Esophagus squamous epithelium (tissue), 5 donors: Measurements from ENCODE around the gene CRTC3. TPM values are rescaled to one million over a fixed set of nuclear protein-coding genes. Genes with fewer than 3 reads are reported as not detected.
"Not testable (repeated sequence)": the region's sequence is repeated elsewhere in the genome, so short reads cannot be mapped to it uniquely, and the experiment has no call there.

Source experiments
- DNase-seq: peaks from one replicate; lab custom pipeline; 2025; lab: John Stamatoyannopoulos, UW
- H3K27ac ChIP-seq, 4 donors: fragments of 200-600 bp; sonication (generic); one replicate each; pipeline ENCODE4 v1.5.1; 2016 to 2019; ENCODE audit warnings: mild to moderate bottlenecking in 1 of 4
- H3K27me3 ChIP-seq, 4 donors: fragments of 200-600 bp; sonication (generic); 1 replicate in 3 of 4; 2 replicates in 1 of 4; pipeline versions ENCODE4 v1.5.1 to v1.6.0; 2017 to 2021; ENCODE audit warnings: antibody characterized with exemption in 1 of 4
- H3K36me3 ChIP-seq, 3 donors: fragments of 200-600 bp; sonication (generic); one replicate each; pipeline ENCODE4 v1.5.1; 2016 to 2019
- H3K4me1 ChIP-seq, 3 donors: fragments of 200-600 bp; sonication (generic); one replicate each; pipeline ENCODE4 v1.5.1; 2017 to 2019
- H3K4me3 ChIP-seq, 4 donors: fragments of 200-600 bp; sonication (generic); 1 replicate in 3 of 4; 2 replicates in 1 of 4; pipeline ENCODE4 v1.5.1; 2016 to 2019; ENCODE audit warnings: mild to moderate bottlenecking in 2 of 4, moderate library complexity in 1 of 4
- H3K9me3 ChIP-seq, 3 donors: fragments of 200-600 bp; sonication (generic); one replicate each; pipeline ENCODE4 v1.5.1; 2016 to 2019
- POLR2A ChIP-seq, 4 donors: fragments of 450-650 bp; IDR thresholded peaks; one replicate each; pipeline ENCODE4 v1.6.1; 2017; ENCODE audit warnings: antibody characterized with exemption in 4 of 4, mild to moderate bottlenecking in 4 of 4, moderate library complexity in 3 of 4
- WGBS, 2 donors: methylation state at CpG; one replicate each; pipeline ENCODE4 v1.1.5; 2018; 5-methylcytosine and 5-hydroxymethylcytosine counted together
- intact Hi-C: fragments of 100-400 bp; cut with DNase I; formaldehyde crosslinking; loops from one replicate; pipeline ENCODE4 v1.15.0; 2022
- total RNA-seq, 4 donors: library from RNA; depleted of rRNA; stranded (reverse); fragments of >200 nt; gene quantifications; one replicate each; pipeline ENCODE4 v1.1.0, GENCODE V29; 2016
- TF ChIP-seq, protein P1 (sequence below), 6 experiments: fragments of 450-650 bp in 4 of 6; fragments of 200-600 bp in 2 of 6; sonication (generic) in 2 of 6; IDR thresholded peaks; one replicate each; pipeline ENCODE4 v1.5.1; 2016 to 2019; ENCODE audit warnings: antibody characterized with exemption in 6 of 6, mild to moderate bottlenecking in 4 of 6, moderate library complexity in 4 of 6
- donor health status: DM: yes; HTN: yes; CAD: no.

Gene CRTC3
- total RNA-seq, 4 donors from 2014 or later, result 10.0 to 33.0 (median 13.3) TPM

DNA sequence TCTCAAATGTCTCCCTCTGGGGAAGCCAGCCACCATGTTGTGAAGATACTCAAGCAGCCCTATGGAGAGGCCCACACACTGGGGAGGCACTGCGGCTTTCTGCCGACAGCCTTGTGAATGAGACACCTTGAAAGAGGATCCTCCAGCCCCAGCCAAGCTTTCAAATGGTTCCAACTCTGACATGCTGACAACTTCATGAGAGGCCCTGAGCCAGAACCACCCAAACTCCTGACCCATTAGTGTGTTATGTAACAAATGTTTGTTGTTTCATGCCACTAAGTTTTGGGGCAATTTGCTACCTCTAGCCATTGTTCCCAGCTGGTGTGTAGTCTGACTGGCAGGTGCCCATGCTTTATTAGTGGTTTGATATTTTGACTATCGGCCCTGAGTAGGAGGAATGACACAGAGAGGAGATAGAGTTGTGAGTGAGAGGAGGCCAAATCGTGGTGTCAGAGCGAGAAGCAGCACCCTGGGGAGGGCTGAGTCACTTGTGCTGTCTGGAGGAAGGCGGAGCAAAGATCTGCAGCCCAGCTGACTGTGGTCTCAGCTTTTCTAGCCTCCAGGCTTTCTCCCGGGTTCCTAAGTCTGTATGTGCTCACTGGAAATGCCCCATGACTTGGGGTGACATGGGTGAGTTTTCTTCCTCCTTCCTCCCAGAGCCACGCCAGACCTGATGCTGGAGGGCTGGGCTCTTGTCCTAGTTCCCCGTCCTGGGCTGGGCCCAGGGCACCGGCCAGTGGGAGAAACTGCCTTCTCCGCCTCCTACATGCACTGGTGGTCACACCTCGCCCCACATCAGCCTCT lies 130.7 kb downstream of the CRTC3 start:
- H3K9me3 ChIP-seq, result no peaks in the 10 kb centered on the region
- intact Hi-C loops, result no loop called here
- no peaks in the 10 kb centered on the region for H3K36me3 ChIP-seq
- 27 to 40% methylated on average over 10 of the region's 12 CpGs for WGBS, 2 donors
- peaks cover 0 to 11% (median 0%) of the 10 kb centered on the region in 4 donors for H3K27me3 ChIP-seq
- TF ChIP-seq, protein P1, sequence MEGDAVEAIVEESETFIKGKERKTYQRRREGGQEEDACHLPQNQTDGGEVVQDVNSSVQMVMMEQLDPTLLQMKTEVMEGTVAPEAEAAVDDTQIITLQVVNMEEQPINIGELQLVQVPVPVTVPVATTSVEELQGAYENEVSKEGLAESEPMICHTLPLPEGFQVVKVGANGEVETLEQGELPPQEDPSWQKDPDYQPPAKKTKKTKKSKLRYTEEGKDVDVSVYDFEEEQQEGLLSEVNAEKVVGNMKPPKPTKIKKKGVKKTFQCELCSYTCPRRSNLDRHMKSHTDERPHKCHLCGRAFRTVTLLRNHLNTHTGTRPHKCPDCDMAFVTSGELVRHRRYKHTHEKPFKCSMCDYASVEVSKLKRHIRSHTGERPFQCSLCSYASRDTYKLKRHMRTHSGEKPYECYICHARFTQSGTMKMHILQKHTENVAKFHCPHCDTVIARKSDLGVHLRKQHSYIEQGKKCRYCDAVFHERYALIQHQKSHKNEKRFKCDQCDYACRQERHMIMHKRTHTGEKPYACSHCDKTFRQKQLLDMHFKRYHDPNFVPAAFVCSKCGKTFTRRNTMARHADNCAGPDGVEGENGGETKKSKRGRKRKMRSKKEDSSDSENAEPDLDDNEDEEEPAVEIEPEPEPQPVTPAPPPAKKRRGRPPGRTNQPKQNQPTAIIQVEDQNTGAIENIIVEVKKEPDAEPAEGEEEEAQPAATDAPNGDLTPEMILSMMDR (IDR thresholded peaks at IDR 0.05), result no peak
- peak in 1 of 4 donors; percentile 32 for TF ChIP-seq POLR2A (IDR thresholded peaks at IDR 0.05)
- peak; percentile 12 for DNase-seq
- H3K27ac ChIP-seq, result peak overlapping the region; percentile 44 to 86 (median 68)
- peak overlapping the region in 1 of 4 donors; percentile 37 for H3K4me3 ChIP-seq
- H3K4me1 ChIP-seq, result peaks cover 4 to 43% (median 16%) of the 10 kb centered on the region in 3 donors

DNA sequence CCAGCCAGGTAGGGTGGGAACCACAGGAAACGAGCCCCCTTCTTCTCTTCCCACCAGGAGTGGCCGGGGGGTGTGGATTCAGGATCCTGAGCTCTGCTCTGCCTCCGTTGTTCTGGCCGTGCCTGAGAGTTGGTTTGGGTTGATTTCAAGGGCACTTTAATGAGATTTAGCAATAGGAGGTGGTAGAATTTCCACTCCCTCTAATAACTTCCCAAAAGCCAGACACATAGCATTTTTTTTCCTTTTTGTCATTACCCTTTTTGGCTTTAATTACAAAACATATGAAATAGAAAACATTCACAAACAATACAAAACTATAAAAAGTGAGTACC lies 131.2 kb downstream of the CRTC3 start:
- Histone ChIP-seq H3K27ac (peak overlapping the region; percentile 44 to 86 (median 68)), H3K4me3 (peak overlapping the region in 1 of 4 donors; percentile 37), H3K27me3 (peaks cover 0 to 13% (median 0%) of the 10 kb centered on the region in 4 donors), H3K4me1 (peaks cover 4 to 48% (median 16%) of the 10 kb centered on the region in 3 donors)
- H3K36me3 ChIP-seq, H3K9me3 ChIP-seq, DNase-seq, intact Hi-C loops: not testable (repeated sequence)
- WGBS, 2 donors, result 23 to 32% methylated on average over 3 to 4 of the region's 4 CpGs

DNA sequence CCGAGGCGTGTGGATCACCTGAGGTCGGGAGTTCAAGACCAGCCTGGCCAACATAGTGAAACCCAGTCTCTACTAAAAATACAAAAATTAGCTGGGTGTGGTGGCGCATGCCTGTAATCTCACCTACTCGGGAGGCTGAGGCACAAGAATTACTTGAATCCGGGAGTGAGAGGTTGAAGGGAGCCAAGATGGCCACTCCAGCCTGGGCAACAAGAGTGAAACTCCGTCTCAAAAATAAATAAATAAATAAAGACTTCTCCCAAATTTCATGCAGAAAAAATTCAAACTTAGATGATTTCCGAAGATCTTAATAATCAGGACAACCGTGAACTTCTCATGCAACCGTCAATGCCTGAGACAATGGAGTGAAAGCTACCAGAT lies 134.3 kb downstream of the CRTC3 start:
- H3K9me3 ChIP-seq, intact Hi-C loops, H3K27ac ChIP-seq, H3K36me3 ChIP-seq, DNase-seq, H3K27me3 ChIP-seq, H3K4me3 ChIP-seq: not testable (repeated sequence)
- 93 to 95% methylated on average over 7 to 10 of the region's 10 CpGs for WGBS, 2 donors
- peaks cover 4 to 58% (median 16%) of the 10 kb centered on the region in 3 donors for H3K4me1 ChIP-seq

DNA sequence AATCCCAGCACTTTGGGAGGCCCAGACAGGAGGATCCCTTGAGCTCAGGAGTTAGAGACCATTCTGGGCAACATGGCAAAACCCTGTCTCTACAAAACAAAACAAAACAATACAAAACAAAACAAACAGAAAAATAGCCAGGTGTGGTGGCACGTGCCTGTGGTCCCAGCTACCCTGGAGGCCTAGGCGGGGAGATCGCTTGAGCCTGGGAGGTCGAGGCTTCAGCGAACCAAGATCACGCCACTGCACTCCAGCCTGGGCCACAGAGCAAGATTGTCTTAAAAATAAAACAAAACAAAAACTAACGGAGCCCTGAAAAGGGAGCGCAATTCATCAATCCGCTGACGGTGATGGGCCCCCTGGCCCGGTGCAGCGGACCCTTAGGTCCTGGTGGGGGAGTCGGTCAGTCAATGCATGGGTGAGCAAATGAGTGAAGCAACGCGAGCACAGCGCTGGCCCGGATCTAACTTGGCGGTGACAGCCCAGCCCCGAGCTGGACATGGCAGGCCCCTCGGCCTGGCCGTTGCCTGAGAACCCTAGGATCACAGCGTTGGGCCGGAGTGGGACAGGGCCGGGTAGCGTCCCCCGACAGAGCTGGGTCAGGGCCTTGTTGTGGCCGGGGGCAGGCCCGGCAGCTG lies 135.0 kb downstream of the CRTC3 start:
- WGBS, 2 donors, result 38 to 64% methylated on average over 13 to 20 of the region's 28 CpGs
- Histone ChIP-seq H3K9me3 (no peaks in the 10 kb centered on the region), H3K36me3 (no peaks in the 10 kb centered on the region), H3K4me1 (peaks cover 4 to 52% (median 16%) of the 10 kb centered on the region in 3 donors), H3K27me3 (peaks cover 0 to 10% (median 0%) of the 10 kb centered on the region in 4 donors), H3K27ac (peak overlapping the region; percentile 83 to 92 (median 86)), H3K4me3 (peak overlapping the region; percentile 60 to 92 (median 76))
- intact Hi-C loops, result no loop called here
- DNase-seq, result no peak
- TF ChIP-seq, protein P1 (IDR thresholded peaks at IDR 0.05), result no peak
- TF ChIP-seq POLR2A (IDR thresholded peaks at IDR 0.05), result no peak

DNA sequence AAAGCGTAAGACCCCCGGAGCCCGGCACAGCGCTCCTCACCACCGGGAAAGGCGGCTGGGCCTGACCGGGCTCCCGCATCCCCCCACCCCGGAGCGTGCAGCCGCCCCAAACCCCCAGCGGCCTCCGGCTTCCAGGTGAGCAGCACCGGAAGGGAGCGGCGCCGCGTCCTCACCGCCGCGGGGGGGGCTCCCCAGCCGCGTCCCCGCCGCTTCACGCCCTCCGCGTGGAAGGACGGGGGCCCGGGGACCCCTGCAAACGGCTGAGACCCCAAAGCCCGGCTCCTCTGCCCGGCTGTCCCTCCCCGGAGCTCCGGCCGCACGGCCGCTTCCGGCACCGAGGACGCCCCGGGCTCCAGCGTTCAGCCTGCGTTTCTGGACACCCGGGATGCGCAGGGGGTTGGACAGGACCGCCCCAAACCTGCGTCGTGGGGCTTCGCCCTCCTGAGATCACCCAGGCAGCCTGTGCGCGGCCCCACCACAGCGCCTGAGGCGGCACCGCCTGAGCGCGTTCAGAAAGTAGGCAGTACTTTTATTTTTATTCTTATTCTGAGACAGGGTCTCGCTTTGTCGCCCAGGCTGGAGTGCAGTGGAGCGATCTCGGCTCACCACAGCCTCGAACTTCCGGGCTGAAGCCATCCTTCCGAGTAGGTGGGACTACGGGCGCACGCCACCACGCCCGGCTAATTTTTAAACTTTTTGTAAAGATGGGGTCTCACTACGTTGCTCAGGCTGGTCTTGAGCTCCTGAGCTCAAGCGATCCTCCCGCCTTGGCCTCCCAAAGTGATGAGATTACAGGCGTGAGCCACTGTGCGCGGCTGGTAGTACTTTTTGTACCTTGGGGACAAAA lies 135.8 kb downstream of the CRTC3 start:
- intact Hi-C loops, result no loop called here
- DNase-seq, result no peak
- H3K27ac ChIP-seq, result peak overlapping the region; percentile 83 to 92 (median 86)
- 17 to 21% methylated on average over 7 to 16 of the region's 75 CpGs for WGBS, 2 donors
- no peaks in the 10 kb centered on the region for H3K36me3 ChIP-seq
- peak in 2 of 4 donors; percentile 45 to 65 for TF ChIP-seq POLR2A (IDR thresholded peaks at IDR 0.05)
- TF ChIP-seq, protein P1 (IDR thresholded peaks at IDR 0.05), result no peak
- H3K4me1 ChIP-seq, result peaks cover 4 to 45% (median 9%) of the 10 kb centered on the region in 3 donors
- H3K27me3 ChIP-seq, result peaks cover 0 to 10% (median 0%) of the 10 kb centered on the region in 4 donors
- peak overlapping the region; percentile 60 to 92 (median 76) for H3K4me3 ChIP-seq
- H3K9me3 ChIP-seq, result no peaks in the 10 kb centered on the region
